D721Med (cell line): ENCODE data around the gene AASS.

Experiments used
- DNase-seq: peaks from one replicate; pipeline ENCODE4 v3.0.0; 2011; ENCODE audit warnings: low spot score; ENCODE audit not compliant: insufficient read length
- FAIRE-seq: peaks from 2 replicates; lab custom pipeline; 2011; peaks lifted over from hg19 to GRCh38; lab: Jason Lieb, UNC
- TF ChIP-seq, protein P1 (sequence below): IDR thresholded peaks from 2 replicates; pipeline ENCODE4 v1.5.1; 2012; ENCODE audit warnings: mild to moderate bottlenecking, control low read depth; ENCODE audit not compliant: insufficient read depth; ENCODE audit errors: missing control alignments

Gene AASS

DNA sequence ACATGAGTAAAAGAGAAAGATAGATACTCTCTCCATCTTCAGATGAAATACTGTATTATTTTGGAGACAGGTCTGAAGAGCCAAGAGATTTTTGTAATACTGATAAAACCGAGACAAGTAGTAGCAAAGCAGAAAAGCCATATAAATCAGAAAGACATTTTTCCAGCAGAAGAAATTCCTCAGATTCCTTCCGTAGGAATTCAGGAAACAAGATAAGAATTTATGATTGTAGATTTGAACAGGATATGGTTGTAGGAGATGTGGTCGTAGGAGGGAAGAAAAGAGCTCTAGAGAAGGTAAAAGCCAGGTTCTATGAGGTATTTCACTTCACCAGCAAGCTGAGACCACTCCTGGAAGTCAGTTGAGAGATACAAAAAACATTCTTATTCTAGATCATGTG, 17.6 kb upstream of the AASS start:
- no peak for DNase-seq
- TF ChIP-seq, protein P1, sequence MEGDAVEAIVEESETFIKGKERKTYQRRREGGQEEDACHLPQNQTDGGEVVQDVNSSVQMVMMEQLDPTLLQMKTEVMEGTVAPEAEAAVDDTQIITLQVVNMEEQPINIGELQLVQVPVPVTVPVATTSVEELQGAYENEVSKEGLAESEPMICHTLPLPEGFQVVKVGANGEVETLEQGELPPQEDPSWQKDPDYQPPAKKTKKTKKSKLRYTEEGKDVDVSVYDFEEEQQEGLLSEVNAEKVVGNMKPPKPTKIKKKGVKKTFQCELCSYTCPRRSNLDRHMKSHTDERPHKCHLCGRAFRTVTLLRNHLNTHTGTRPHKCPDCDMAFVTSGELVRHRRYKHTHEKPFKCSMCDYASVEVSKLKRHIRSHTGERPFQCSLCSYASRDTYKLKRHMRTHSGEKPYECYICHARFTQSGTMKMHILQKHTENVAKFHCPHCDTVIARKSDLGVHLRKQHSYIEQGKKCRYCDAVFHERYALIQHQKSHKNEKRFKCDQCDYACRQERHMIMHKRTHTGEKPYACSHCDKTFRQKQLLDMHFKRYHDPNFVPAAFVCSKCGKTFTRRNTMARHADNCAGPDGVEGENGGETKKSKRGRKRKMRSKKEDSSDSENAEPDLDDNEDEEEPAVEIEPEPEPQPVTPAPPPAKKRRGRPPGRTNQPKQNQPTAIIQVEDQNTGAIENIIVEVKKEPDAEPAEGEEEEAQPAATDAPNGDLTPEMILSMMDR: no peak
- FAIRE-seq: no peak

DNA sequence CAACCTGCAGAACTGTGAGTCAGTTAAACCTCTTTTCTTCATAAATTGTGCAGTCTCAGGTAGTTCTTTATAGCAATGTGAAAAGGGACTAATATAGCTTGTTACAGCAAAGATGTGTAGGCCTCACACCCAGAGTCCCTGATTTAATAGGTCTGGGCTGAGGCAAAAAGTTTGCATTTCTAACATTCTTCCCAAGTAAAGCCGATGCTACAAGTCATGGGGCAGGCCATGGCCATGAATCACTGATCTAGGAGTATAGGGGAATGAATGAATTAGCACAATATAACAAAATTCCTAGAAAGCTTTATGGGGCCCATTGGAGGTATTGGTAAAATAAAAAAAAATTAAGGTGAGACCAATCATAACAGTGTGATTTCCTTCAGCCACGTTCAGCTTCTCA, 11.5 kb upstream of the AASS start:
- FAIRE-seq: no peak
- TF ChIP-seq, protein P1: no peak
- DNase-seq: no peak

DNA sequence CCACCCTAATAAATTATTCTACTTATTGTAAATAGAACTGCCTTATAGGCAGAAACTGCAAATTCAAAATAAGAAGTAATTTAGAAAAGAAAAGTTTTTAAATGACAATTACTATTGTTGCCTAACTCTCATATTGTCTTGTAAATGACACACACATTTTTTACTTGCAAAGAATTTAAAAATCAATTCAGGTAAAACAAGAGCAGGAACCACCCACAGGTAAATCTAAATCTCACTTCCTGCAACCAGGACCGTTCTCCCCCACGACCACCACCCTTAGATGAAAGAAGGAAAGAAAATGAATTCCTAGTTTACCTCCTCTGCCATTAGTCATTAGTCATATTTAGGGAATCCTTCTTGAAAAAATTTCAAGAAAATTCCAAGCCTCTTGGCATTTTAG, 4.8 kb upstream of the AASS start:
- FAIRE-seq: no peak
- DNase-seq: no peak
- TF ChIP-seq, protein P1: no peak

DNA sequence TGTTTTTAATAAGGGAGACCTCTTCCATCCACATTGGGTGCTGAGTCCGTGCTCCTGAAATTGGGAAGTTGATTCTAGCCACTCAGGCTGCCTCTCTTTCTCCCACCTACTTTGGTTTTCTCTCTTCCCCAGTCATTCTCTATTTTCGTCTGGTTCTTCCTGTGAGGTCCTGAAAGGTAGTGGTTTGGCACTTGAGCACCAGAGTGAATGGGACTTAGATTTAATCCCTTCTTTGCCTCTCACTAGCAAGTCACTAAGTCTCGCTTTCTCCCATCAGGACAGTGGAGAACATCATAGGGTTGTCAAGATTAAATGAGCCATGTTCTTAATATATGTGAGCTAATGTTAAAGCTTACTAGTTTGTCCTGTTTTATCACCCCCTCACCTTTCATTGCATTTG, 4.0 kb upstream of the AASS start:
- no peak for FAIRE-seq
- TF ChIP-seq, protein P1: no peak
- no peak for DNase-seq

DNA sequence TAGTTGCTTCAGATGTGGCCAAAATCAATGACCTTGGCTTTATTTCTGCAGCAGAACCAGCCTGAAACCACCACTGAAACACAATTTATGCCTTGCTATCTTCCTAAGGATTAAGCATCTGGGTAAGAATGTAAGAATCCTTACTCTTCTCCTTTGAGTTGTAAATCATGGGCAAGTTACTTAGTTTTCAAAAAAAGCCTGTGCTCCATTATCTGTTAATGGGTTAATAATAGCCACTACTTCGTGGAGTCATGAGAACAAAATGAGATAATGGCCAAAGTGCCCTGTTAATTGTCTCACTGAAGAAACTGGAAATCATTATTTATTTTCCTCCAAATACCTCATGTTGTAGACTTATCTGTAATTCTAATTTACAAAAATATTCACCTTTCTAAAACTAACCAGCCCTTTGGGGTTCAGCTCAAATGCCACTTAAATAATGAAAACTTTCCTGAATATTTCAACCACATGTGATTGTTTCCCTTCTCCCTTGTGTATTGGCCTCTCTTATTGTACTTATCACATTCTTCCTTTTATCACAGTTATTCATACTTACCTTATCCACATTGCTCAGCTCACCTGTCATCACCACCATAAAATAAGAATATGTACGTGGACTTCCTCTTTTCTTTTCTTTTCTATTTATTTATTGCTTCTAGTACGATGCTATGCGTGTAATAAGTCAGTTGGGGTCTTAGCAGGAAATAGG, 2.0 kb upstream of the AASS start:
- FAIRE-seq (no peak), DNase-seq (no peak)
- TF ChIP-seq, protein P1: no peak

DNA sequence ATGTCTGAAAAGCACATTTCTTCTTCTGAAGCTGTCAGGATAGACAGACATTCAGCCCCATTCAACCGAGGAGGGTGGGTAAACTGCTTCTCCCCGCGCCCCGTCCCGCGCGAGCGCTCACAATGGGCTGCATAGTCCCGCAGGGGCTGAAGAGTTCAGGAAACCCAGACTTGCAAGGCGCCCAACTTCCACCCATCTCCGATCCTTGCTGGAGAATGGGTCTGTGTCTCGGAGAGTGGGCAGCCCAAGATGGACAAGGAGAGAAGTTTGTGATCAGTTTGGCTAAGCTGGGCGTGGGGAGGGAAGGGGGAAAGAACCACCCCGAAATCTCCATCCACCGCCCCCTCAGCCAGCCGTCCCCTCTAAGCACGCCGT, 686 bp downstream of the AASS start:
- DNase-seq (no peak), FAIRE-seq (no peak)
- TF ChIP-seq, protein P1: no peak

DNA sequence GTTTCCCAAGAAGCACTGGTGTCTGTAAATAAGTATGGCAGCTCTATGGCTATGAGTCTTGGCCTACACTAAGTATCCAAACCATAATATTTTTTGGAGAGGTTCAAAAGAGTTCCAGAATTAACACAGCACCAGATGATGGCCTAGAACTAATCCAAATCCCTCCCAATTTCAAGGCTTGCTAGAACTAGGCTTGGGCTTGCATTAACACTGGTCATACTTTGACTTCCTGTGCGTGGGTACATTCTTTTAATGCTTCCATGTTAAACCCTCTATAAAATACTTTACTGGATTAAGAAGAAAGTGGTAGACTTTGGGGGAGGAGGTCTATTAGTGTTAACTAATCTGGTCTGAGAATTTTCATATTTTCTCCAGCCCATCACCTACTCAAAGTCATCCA, 3.1 kb downstream of the AASS start:
- DNase-seq (no peak), FAIRE-seq (no peak)
- TF ChIP-seq, protein P1: no peak
